PC-3 (cell line): ENCODE data around the gene SYNGR3. TPM values are rescaled to one million over a fixed set of nuclear protein-coding genes. Genes with fewer than 3 reads are reported as not detected.

ENCODE experiments used
- ATAC-seq: fragments of 200-7000 bp; cut with Tn5 transposase; 2 replicates; pipeline ENCODE4 v1.9.1; 2020; ENCODE audit warnings: mild to moderate bottlenecking, moderate library complexity
- BruUV-seq: library from RNA; stranded (reverse); fragments of 400-500 nt; replicated peaks from 2 replicates; lab custom pipeline; 2021; lab: Mats Ljungman, UMichigan
- CTCF ChIA-PET: fragments of 300-600 bp; sonication (Branson Sonifier 250); formaldehyde crosslinking; loops from one replicate; lab custom pipeline; 2022; ENCODE audit warnings: antibody characterized with exemption; lab: Charles Lee
- POLR2A ChIA-PET: fragments of 300-600 bp; sonication (Branson Sonifier 250); formaldehyde crosslinking; loops from one replicate; lab custom pipeline; 2022; ENCODE audit warnings: antibody characterized with exemption; ENCODE audit not compliant: unreplicated experiment; lab: Charles Lee
- DNase-seq: peaks from one replicate; pipeline ENCODE4 v3.0.0-alpha.2; 2015
- H2AFZ ChIP-seq: fragments of 300-600 bp; sonication (generic); 2 replicates; pipeline ENCODE4 v1.6.0; 2016; ENCODE audit warnings: antibody characterized with exemption, low read length
- H3F3A ChIP-seq: fragments of 300-600 bp; sonication (generic); one replicate; pipeline ENCODE4 v1.6.0; 2017; ENCODE audit warnings: antibody characterized with exemption, low read length, control low read depth, mild to moderate bottlenecking; ENCODE audit not compliant: unreplicated experiment
- H3K27ac ChIP-seq: fragments of 300-600 bp; sonication (generic); 2 replicates; pipeline ENCODE4 v1.5.1; 2016; ENCODE audit warnings: mild to moderate bottlenecking, low read length
- H3K27me3 ChIP-seq: fragments of 300-600 bp; sonication (generic); 2 replicates; pipeline ENCODE4 v1.6.1; 2016; ENCODE audit warnings: low read length, mixed read lengths
- H3K36me3 ChIP-seq: fragments of 300-600 bp; sonication (generic); 2 replicates; pipeline ENCODE4 v1.6.1; 2016; ENCODE audit warnings: low read depth, mixed run types, low read length, mixed read lengths
- H3K4me1 ChIP-seq: fragments of 300-600 bp; sonication (generic); 2 replicates; pipeline ENCODE4 v1.5.1; 2016; ENCODE audit warnings: low read length; ENCODE audit not compliant: insufficient read depth
- H3K4me2 ChIP-seq: fragments of 300-600 bp; sonication (generic); 2 replicates; pipeline ENCODE4 v1.6.0; 2016; ENCODE audit warnings: low read length
- H3K4me3 ChIP-seq: fragments of 300-600 bp; sonication (generic); 2 replicates; pipeline ENCODE4 v1.5.1; 2016; ENCODE audit warnings: mild to moderate bottlenecking, low read length, mixed read lengths
- H3K79me2 ChIP-seq: fragments of 300-600 bp; sonication (generic); 2 replicates; pipeline ENCODE4 v1.6.1; 2017; ENCODE audit warnings: low read length, mixed read lengths
- H3K9ac ChIP-seq: fragments of 300-600 bp; sonication (generic); 2 replicates; pipeline ENCODE4 v1.6.0; 2016; ENCODE audit warnings: mild to moderate bottlenecking, low read length
- H3K9me2 ChIP-seq: fragments of 300-600 bp; sonication (generic); replicated peaks from 2 replicates; pipeline ENCODE4 v1.6.1; 2016; ENCODE audit warnings: mixed run types, low read length, mixed read lengths
- H3K9me3 ChIP-seq: fragments of 300-600 bp; sonication (generic); 2 replicates; pipeline ENCODE4 v1.6.1; 2016; ENCODE audit warnings: low read length, mixed read lengths
- H4K20me1 ChIP-seq: fragments of 300-600 bp; sonication (generic); 2 replicates; pipeline ENCODE4 v1.6.1; 2016; ENCODE audit warnings: low read length, mixed read lengths
- CTCF ChIP-seq: fragments of 300-600 bp; sonication (generic); conservative IDR thresholded peaks from 2 replicates; pipeline ENCODE4 v1.5.1; 2017; ENCODE audit warnings: antibody characterized with exemption, low read depth, mild to moderate bottlenecking, low read length
- EZH2 ChIP-seq: fragments of 300-600 bp; sonication (generic); IDR thresholded peaks from one replicate; pipeline ENCODE4 v1.6.1; 2017; ENCODE audit warnings: antibody characterized with exemption, mild to moderate bottlenecking, low read length; ENCODE audit not compliant: unreplicated experiment
- EZH2phosphoT487 ChIP-seq: fragments of 300-600 bp; sonication (generic); IDR thresholded peaks from 2 replicates; pipeline ENCODE4 v1.6.1; 2018; ENCODE audit warnings: mild to moderate bottlenecking, antibody characterized with exemption, low read length, borderline replicate concordance
- intact Hi-C: fragments of 100-400 bp; cut with micrococcal nuclease; formaldehyde crosslinking; loops from 2 replicates; pipeline ENCODE4 v1.9.0; 2023
- total RNA-seq: library from RNA; depleted of rRNA; stranded (reverse); fragments of >200 nt; gene quantifications from 2 replicates; pipeline ENCODE4 v1.2.3, GENCODE V29; 2014

SYNGR3 gene
- total RNA-seq, 1 experiment from 2014 or later = 1.5 TPM

- no peak overlapping the region for H3K9ac ChIP-seq
- intact Hi-C loops = no loop called here
- no peak overlapping the region for H2AFZ ChIP-seq
- H3K4me1 ChIP-seq = peaks cover 4% of the 10 kb centered on the region; the same call in 1 of the 2 replicates
- H3K36me3 ChIP-seq = peaks cover 8% of the 10 kb centered on the region
- peaks cover 42% of the 10 kb centered on the region for H3K79me2 ChIP-seq
- no peak overlapping the region for H3K4me3 ChIP-seq
- no TSS peak for BruUV-seq
- peaks cover 5% of the 10 kb centered on the region for H3F3A ChIP-seq
- H3K9me2 ChIP-seq = no peaks in the 10 kb centered on the region
- no peaks in the 10 kb centered on the region for H3K27me3 ChIP-seq
- ChIA-PET CTCF (no interaction called here), POLR2A (no interaction called here)
- no peak overlapping the region for H3K4me2 ChIP-seq
- H4K20me1 ChIP-seq = peaks cover 8% of the 10 kb centered on the region
- DNase-seq = no peak
- TF ChIP-seq EZH2 = no peak
- no peak for TF ChIP-seq EZH2phosphoT487
- TF ChIP-seq CTCF = no peak
- no peaks in the 10 kb centered on the region for H3K9me3 ChIP-seq
- H3K27ac ChIP-seq = no peak overlapping the region
- no peak for ATAC-seq
These were observed 21.4 kb upstream of the SYNGR3 start for GRCh38 chr16:1968146-1968953.

- H3K4me3 ChIP-seq = peak within 1 kb of the TSS; percentile 95
- CTCF ChIA-PET = interaction anchor here (0.5 kb wide), 1 partner anchor 140 kb away, joined by 3 read pairs; no protein-coding TSS in a partner anchor
- H3K9ac ChIP-seq = peak within 1 kb of the TSS; percentile 92
- no TSS peak for BruUV-seq
- peak within 1 kb of the TSS; percentile 33 for H3K27ac ChIP-seq
- no peaks in the 10 kb centered on the region for H3K27me3 ChIP-seq
- ATAC-seq (peak; percentile 88), DNase-seq (peak; percentile 91)
- no peaks in the 10 kb centered on the region for H3K9me3 ChIP-seq
- POLR2A ChIA-PET = no interaction called here
- H3K36me3 ChIP-seq = no peaks in the 10 kb centered on the region
- peak within 1 kb of the TSS; percentile 88 for H2AFZ ChIP-seq
- intact Hi-C loops = no loop called here
- H3F3A ChIP-seq = no peaks in the 10 kb centered on the region
- TF ChIP-seq EZH2phosphoT487 = no peak
- TF ChIP-seq CTCF = no peak
- no peak for TF ChIP-seq EZH2
- H3K4me2 ChIP-seq = peak within 1 kb of the TSS; percentile 98
- no peaks in the 10 kb centered on the region for H3K4me1 ChIP-seq
- no peaks in the 10 kb centered on the region for H4K20me1 ChIP-seq
- peaks cover 21% of the 10 kb centered on the region for H3K79me2 ChIP-seq
- no peaks in the 10 kb centered on the region for H3K9me2 ChIP-seq
These were observed 17.8 kb upstream of the SYNGR3 start, which contains the start of gene TBL3 for GRCh38 chr16:1971796-1972489. Gene TBL3, plus strand, starts transcription at chr16:1972053. Its CDS starts 112 bp downstream, at chr16:1972165.
